ENCODE measurements around the gene TGFA. TPM values are rescaled to one million over a fixed set of nuclear protein-coding genes. Genes with fewer than 3 reads are reported as not detected.

Gene TGFA
- total RNA-seq, 1 donor: not detected

- no peak for TF ChIP-seq CTCF (IDR thresholded peaks at IDR 0.05; ENCODE audit: insufficient read depth, low read depth, low read length)
Measured at GRCh38 chr2:70574618-70575017, 21.0 kb upstream of the TGFA start.

GRCh38 chr2:70574109-70574508 is 20.5 kb upstream of the TGFA start:
- no peak for DNase-seq (ENCODE audit: low read depth)
- H3K4me3 ChIP-seq (ENCODE audit: low read depth, low read length): no peak overlapping the region
- no peak for TF ChIP-seq CTCF (IDR thresholded peaks at IDR 0.05; ENCODE audit: insufficient read depth, low read depth, low read length)

More at GRCh38 chr2:70574618-70575017, 21.0 kb upstream of the TGFA start:
- H3K4me3 ChIP-seq (ENCODE audit: low read depth, low read length): no peak overlapping the region
- DNase-seq (ENCODE audit: low read depth): no peak

- no peak for DNase-seq (ENCODE audit: low read depth)
- TF ChIP-seq CTCF (IDR thresholded peaks at IDR 0.05; ENCODE audit: insufficient read depth, low read depth, low read length): no peak
Measured at GRCh38 chr2:70570041-70570661, 16.5 kb upstream of the TGFA start.

GRCh38 chr2:70569559-70569958 is 15.9 kb upstream of the TGFA start:
- H3K4me3 ChIP-seq (ENCODE audit: low read depth, low read length): no peak overlapping the region
- DNase-seq (ENCODE audit: low read depth): no peak
- no peak for TF ChIP-seq CTCF (IDR thresholded peaks at IDR 0.05; ENCODE audit: insufficient read depth, low read depth, low read length)

More at GRCh38 chr2:70570041-70570661, 16.5 kb upstream of the TGFA start:
- H3K4me3 ChIP-seq (ENCODE audit: low read depth, low read length): no peak overlapping the region

GRCh38 chr2:70566906-70567305 is 13.3 kb upstream of the TGFA start:
- no peak for DNase-seq (ENCODE audit: low read depth)
- TF ChIP-seq CTCF (IDR thresholded peaks at IDR 0.05; ENCODE audit: insufficient read depth, low read depth, low read length): no peak
- no peak overlapping the region for H3K4me3 ChIP-seq (ENCODE audit: low read depth, low read length)

GRCh38 chr2:70566464-70566863 is 12.8 kb upstream of the TGFA start:
- TF ChIP-seq CTCF (IDR thresholded peaks at IDR 0.05; ENCODE audit: insufficient read depth, low read depth, low read length): no peak
- no peak overlapping the region for H3K4me3 ChIP-seq (ENCODE audit: low read depth, low read length)
- DNase-seq (ENCODE audit: low read depth): no peak

Data from fibroblast of villous mesenchyme (primary cell).